ENCODE results near the gene BAIAP2L1.

The BAIAP2L1 gene

DNA sequence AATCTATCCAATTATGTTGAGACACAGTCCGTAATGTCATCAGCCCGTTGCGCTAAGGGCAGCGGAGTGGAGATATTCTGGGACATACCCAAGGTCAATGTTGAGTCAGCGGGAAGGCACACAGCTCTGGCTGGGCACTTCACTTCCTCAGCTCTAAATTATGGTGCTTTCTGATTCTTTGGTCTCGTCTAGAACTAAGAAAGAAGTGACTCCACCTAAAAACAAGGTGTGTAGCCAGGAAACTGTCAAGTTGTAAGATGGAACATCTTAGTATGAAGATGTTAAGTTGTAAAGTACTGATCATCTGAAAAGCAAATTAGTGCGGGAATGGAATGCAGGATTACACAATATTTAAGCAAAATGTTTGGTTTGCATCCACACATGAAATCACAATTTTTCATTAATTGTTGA, 43.1 kb downstream of the BAIAP2L1 start:
- no peak for FAIRE-seq

- no peak for FAIRE-seq
These were observed 45.7 kb downstream of the BAIAP2L1 start for GRCh38 chr7:98355250-98355538.

GRCh38 chr7:98354511-98355249, 46.2 kb downstream of the BAIAP2L1 start:
- FAIRE-seq = no peak

DNA sequence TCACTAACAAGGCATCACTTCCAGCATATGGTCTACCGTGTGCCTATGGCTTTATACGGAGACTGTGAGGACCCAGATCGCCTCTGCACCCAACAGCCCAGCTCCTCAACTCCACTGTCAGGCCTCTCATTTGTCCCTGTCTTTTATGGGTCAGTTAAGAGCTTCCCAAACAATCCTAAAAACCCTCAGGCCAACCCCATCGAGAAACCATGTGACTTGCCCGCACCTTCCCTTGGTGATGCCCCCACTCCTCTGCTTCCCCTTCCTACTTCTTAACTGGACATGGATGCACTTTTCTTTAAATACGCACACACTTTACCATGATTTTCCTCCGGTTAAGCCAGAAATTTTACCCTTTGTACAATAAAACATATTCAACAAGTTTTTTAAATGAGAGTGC, 46.8 kb downstream of the BAIAP2L1 start:
- no peak for FAIRE-seq

DNA sequence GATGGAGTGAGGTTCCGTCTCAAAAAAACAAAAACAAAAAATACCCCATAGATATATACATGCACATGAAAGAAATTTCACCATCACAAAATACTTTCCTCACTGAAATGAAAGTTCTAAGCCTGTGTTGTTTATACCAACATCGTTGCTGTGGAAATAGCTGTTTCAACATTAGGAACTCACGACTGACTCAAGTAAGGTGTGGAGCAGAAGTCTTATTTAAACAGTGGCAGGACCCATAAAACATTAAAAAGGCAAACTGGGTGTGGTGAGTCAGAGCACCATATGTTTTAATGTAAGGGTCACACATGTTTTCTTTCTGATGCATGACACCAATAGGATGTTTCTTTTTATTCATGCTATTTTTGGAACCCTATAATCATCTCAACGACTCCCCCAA, 48.3 kb downstream of the BAIAP2L1 start:
- FAIRE-seq = no peak

DNA sequence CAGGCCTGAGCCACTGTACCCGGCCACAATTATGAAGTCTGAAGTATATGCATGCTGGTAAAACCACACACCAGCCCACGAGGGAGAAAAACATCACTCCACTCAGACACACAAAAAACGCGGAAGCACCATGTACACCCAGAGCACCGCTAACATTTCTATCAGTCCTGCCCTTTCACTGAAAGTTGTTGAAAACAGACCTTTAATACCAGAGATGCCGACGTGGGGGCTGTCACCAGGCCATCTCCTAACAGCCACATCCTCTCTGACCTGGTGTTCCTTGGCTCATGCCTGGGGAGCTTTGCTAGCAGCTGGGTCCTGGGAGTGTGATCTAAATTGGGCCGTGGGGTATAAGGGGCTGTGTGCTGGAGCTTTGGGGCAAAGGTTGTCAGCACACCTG, 49.8 kb downstream of the BAIAP2L1 start:
- FAIRE-seq = no peak

- no peak for FAIRE-seq
These were observed 52.0 kb downstream of the BAIAP2L1 start for GRCh38 chr7:98348726-98349474.

DNA sequence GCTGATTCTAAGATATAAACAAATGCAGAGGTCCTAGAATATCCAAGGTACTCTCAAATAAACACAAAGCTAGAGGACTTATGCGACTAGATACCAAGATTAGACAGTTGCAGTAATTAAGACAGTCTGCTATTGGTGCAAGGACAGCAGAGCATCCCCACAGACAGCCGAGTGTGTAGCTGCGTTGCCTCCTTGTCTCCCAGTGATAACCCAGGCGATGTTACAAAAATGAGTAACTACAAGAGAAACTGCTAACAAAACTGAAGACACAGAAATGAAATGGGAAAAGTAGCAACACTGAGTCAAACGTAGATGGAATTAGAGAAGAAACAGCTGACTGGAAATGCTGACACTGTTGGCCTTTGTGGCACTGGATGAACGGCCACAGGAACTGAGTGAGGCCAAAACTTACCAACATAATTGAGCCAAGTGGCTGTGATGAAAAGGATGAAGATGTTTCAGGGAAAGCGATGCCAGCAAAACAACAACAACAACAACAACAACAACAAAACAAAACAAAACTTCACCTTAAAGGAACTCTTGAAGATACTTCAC, 54.3 kb downstream of the BAIAP2L1 start:
- FAIRE-seq = no peak

DNA sequence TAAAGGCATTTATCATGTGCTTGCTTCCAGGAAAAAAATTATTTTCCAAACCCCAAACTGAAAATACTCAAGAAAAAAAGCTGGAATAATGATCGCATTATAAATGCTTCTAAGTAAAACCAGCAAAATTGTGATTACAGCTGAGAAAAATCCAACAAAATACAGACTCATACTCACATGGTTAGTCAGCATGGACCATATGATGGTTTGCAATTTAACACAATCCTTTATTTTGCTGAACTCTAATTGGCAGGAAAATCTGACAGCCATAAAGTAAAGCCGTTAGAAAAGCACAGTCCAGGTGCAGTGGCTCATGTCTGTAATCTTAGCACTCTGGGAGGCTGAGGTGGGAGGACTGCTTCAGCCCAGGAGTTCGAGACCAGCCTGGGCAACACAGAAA, 59.8 kb downstream of the BAIAP2L1 start:
- no peak for FAIRE-seq

- no peak for FAIRE-seq
These were observed 61.8 kb downstream of the BAIAP2L1 start for GRCh38 chr7:98339043-98339442.

- no peak for FAIRE-seq
These were observed 62.4 kb downstream of the BAIAP2L1 start for GRCh38 chr7:98338441-98338840.

- no peak for FAIRE-seq
These were observed 65.4 kb downstream of the BAIAP2L1 start for GRCh38 chr7:98335411-98335977.

DNA sequence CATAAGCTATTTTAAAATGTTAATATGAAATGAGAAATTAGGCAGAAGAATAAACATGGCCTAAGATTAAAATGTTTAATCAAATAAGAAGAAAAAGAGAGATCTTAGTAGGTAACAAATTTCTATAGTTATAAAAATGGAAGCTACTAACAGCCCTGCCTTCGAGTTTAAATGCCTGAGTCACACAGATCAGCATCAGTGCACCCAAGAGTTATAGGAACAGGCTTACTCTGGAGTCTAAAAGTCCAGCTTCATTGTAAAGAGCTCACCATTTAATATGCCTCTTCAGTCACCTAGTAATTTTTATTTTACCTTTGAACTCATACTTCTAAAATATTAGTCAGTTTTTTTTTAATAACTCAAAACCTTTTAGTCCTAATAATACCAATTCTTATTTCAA, 66.8 kb downstream of the BAIAP2L1 start:
- no peak for FAIRE-seq

DNA sequence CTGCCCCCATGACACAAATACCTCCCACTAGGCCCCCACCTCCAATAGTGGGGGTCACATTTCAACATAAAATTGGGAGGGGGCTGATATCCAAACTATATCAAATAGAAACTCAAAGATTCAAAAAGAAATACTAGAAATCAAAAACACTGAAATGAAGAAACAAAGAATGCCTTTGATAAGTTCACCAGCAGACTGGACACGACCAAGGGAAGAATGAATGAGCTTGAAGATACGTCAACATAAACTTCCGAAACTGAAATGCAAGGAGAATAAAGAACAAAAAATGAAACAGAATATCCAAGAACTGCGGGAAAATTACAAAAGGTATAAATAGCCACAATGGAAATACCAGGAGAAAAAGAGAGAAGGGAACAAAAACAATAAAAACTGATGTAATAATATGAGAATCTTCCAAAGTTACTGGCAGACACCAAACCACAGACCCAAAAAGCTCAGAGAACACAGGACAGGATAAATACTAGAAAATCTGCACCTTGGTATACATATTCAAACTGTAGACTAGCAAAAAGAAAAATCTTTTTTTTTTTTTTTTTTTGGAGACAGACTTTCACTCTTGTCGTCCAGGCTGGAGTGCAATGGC, 69.9 kb downstream of the BAIAP2L1 start:
- FAIRE-seq = no peak

- no peak for FAIRE-seq
These were observed 71.0 kb downstream of the BAIAP2L1 start for GRCh38 chr7:98329791-98330373.

GRCh38 chr7:98329100-98329790, 71.6 kb downstream of the BAIAP2L1 start:
- FAIRE-seq = no peak

DNA sequence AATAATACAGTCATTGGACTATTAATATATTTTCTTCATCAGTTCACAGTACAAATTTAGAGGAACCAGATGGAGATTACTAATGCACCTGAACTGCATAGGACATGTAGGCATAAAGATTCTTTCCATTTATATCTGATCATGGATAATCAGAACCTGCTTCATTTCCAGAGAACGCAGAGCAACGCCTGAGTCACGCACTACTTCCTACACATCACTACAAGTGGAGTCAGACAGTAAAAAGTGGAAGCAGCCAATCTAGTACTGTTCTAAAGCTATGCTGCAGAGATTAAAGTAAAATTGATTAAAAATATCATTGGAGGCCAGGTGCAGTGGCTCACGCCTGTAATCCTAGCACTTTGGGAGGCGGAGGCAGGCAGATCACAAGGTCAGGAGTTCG, 76.1 kb downstream of the BAIAP2L1 start:
- no peak for FAIRE-seq

DNA sequence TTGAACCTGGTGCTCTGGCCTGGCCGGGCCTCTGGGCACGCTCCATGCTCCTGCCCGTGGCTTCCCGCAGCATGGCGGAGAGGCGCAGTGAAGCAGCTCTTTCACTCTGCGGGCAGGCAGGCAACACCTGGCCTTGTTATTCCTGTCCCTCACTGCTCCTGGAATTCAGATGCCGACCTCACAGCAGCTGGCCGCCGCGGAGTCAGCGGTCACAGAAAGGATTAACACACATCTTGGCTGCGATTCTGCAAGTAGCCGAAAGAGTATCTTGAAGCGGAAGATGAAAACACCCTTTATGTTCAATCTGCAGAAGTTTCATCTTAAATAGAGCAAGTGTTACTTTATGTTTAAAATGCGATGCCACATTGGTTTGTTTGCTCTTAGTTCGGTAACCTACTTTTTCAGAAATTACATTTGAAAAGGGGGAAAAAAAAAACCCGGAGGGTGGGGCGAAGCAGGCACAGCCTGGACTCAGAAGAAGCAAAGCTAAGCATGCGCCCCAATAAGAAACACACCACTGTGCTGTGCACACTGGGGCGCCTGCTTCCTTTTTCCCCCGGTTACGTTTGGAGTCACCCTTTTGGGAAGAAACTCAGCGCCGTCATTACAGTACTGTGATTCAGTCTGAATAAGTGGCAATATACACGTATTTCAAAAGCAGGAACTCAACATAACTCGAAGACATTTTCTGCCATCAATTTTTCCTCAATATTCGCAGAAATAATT, 77.1 kb downstream of the BAIAP2L1 start:
- no peak for FAIRE-seq

GRCh38 chr7:98322331-98323270, 78.3 kb downstream of the BAIAP2L1 start:
- no peak for FAIRE-seq

DNA sequence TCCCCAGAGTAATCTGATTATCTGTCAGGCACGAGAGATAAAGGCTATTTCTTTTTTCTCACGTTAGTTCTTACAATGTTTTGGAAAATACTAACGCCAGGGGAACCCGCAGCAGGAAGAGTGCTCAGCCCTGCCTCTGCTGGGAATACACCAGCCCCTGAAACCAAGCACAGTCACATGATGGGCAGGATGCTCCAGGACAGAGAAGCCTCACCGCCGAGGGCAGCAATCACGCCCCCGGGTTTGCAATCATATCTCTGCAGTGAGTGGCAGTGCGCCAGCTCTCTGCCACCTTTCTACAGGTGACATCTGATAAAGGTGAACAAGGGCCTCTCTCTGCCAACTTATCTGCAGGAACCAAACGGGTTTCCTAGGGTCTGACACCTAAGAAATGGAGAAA, 79.6 kb downstream of the BAIAP2L1 start:
- FAIRE-seq = no peak

GRCh38 chr7:98319176-98319575, 81.7 kb downstream of the BAIAP2L1 start:
- no peak for FAIRE-seq

Measured in G401.6 (cell line).